CD14-positive monocyte (primary cell): ENCODE measurements around the gene RHBDL1. TPM values are rescaled to one million over a fixed set of nuclear protein-coding genes. Genes with fewer than 3 reads are reported as not detected.
A peak's percentile ranks its signal among the peaks of the same experiment; 100 is the strongest.

ENCODE experiments used
- DNase-seq, 3 donors: peaks; one replicate each; pipeline ENCODE4 v3.0.0-alpha.2; 2011 to 2022
- H2AFZ ChIP-seq: 2 replicates; pipeline ENCODE4 v1.6.0; 2012; ENCODE audit warnings: mild to moderate bottlenecking, low read depth, low read length, inconsistent platforms; ENCODE audit not compliant: insufficient read depth, poor library complexity, severe bottlenecking
- H3K27ac ChIP-seq, 2 donors: 1 replicate in 1 of 2; 2 replicates in 1 of 2; pipeline ENCODE4 v1.5.1; 2012 to 2013; ENCODE audit warnings: low read length in 2 of 2, control low read depth in 1 of 2, inconsistent platforms in 1 of 2, low read depth in 1 of 2, mild to moderate bottlenecking in 1 of 2
- H3K27me3 ChIP-seq, 2 donors: one replicate each; pipeline versions ENCODE4 v1.6.0 to v1.6.1; 2011 to 2013; ENCODE audit warnings: low read length in 2 of 2; ENCODE audit not compliant: control insufficient read depth in 2 of 2, insufficient read depth in 2 of 2
- H3K36me3 ChIP-seq, 2 donors: replicated peaks in 1 of 2; 1 replicate in 1 of 2; 2 replicates in 1 of 2; pipeline versions ENCODE4 v1.5.1 to v1.6.1; 2012 to 2013; ENCODE audit warnings: low read length in 2 of 2, control low read depth in 1 of 2, inconsistent platforms in 1 of 2, mild to moderate bottlenecking in 1 of 2; ENCODE audit not compliant: insufficient read depth in 2 of 2, control insufficient read depth in 1 of 2
- H3K4me1 ChIP-seq, 2 donors: 1 replicate in 1 of 2; 2 replicates in 1 of 2; pipeline versions ENCODE4 v1.5.1 to v1.6.1; 2012 to 2013; ENCODE audit warnings: low read length in 2 of 2, control low read depth in 1 of 2, inconsistent platforms in 1 of 2, mild to moderate bottlenecking in 1 of 2, moderate library complexity in 1 of 2; ENCODE audit not compliant: insufficient read depth in 2 of 2, control insufficient read depth in 1 of 2
- H3K4me2 ChIP-seq: replicated peaks from 2 replicates; pipeline ENCODE3; 2012; ENCODE audit warnings: low read length, moderate library complexity, mild to moderate bottlenecking; ENCODE audit not compliant: poor library complexity, severe bottlenecking; ENCODE audit errors: extremely low read depth
- H3K4me3 ChIP-seq, 3 experiments: fragments of 200-600 bp in 1 of 3; sonication (generic) in 1 of 3; replicated peaks in 1 of 3; 1 replicate in 2 of 3; 2 replicates in 1 of 3; pipeline ENCODE4 v1.5.1; 2011 to 2013; ENCODE audit warnings: low read length in 3 of 3, mild to moderate bottlenecking in 3 of 3, control low read depth in 2 of 3, low read depth in 2 of 3, inconsistent platforms in 1 of 3, moderate library complexity in 1 of 3
- H3K79me2 ChIP-seq: 2 replicates; pipeline ENCODE4 v1.6.0; 2012; ENCODE audit warnings: mild to moderate bottlenecking, control low read depth, inconsistent platforms, low read length, moderate library complexity; ENCODE audit not compliant: insufficient read depth
- H3K9ac ChIP-seq: 2 replicates; pipeline ENCODE4 v1.6.0; 2017; ENCODE audit warnings: low read length, mild to moderate bottlenecking; ENCODE audit not compliant: insufficient read depth, poor library complexity, severe bottlenecking
- H3K9me3 ChIP-seq, 2 donors: replicated peaks in 1 of 2; 1 replicate in 1 of 2; 2 replicates in 1 of 2; pipeline versions ENCODE4 v1.5.1 to v1.6.1; 2012 to 2013; ENCODE audit warnings: low read length in 2 of 2, control low read depth in 1 of 2; ENCODE audit not compliant: control insufficient read depth in 1 of 2, insufficient read depth in 1 of 2
- H4K20me1 ChIP-seq: 2 replicates; pipeline ENCODE4 v1.6.0; 2012; ENCODE audit warnings: mild to moderate bottlenecking, low read length, control low read depth, moderate library complexity; ENCODE audit not compliant: insufficient read depth
- H3K27ac Mint-ChIP-seq, 7 donors: one replicate each; pipeline ENCODE4 v1.8.0; 2020; ENCODE audit warnings: mild to moderate bottlenecking in 7 of 7, mixed read lengths in 7 of 7, moderate library complexity in 6 of 7, inconsistent platforms in 2 of 7
- H3K27me3 Mint-ChIP-seq, 3 donors: one replicate each; pipeline ENCODE4 v1.8.0; 2021 to 2022; ENCODE audit warnings: low read depth in 3 of 3, mild to moderate bottlenecking in 3 of 3, mixed read lengths in 3 of 3, moderate library complexity in 3 of 3, inconsistent platforms in 1 of 3
- H3K36me3 Mint-ChIP-seq, 2 donors: one replicate each; pipeline ENCODE4 v1.8.0; 2020; ENCODE audit warnings: mixed read lengths in 2 of 2, inconsistent platforms in 1 of 2, mild to moderate bottlenecking in 1 of 2
- H3K4me1 Mint-ChIP-seq: one replicate; pipeline ENCODE4 v1.8.0; 2020; ENCODE audit warnings: mild to moderate bottlenecking, mixed read lengths
- H3K4me3 Mint-ChIP-seq, 2 donors: one replicate each; pipeline ENCODE4 v1.8.0; 2020; ENCODE audit warnings: mild to moderate bottlenecking in 2 of 2, mixed read lengths in 2 of 2, moderate library complexity in 1 of 2
- H3K9me3 Mint-ChIP-seq, 7 donors: one replicate each; pipeline ENCODE4 v1.8.0; 2020 to 2022; ENCODE audit warnings: mixed read lengths in 7 of 7, mild to moderate bottlenecking in 6 of 7, moderate library complexity in 6 of 7, inconsistent platforms in 2 of 7
- CTCF ChIP-seq: fragments of 200-600 bp; IDR thresholded peaks from one replicate; pipeline ENCODE4 v1.8.0; 2022; ENCODE audit warnings: antibody characterized with exemption, mild to moderate bottlenecking
- WGBS: methylation state at CpG from one replicate; pipeline ENCODE4 v1.1.5; 2013; ENCODE audit warnings: missing lambda C conversion rate; ENCODE audit not compliant: insufficient coverage; 5-methylcytosine and 5-hydroxymethylcytosine counted together
- intact Hi-C, 2 donors: fragments of 100-400 bp; cut with micrococcal nuclease; formaldehyde crosslinking; loops; one replicate each; pipeline versions ENCODE4 v1.15.0 to v1.15.1; 2023
- polyA plus RNA-seq, 3 donors: library from polyadenylated mRNA; depleted of rRNA in 1 of 3; unstranded in 2 of 3; stranded (reverse) in 1 of 3; fragments of 300-500 nt in 2 of 3; fragments of >200 nt in 1 of 3; fragmentation: Illumina TruSeq in 2 of 3; gene quantifications; 1 replicate in 2 of 3; 2 replicates in 1 of 3; pipeline ENCODE4 v1.2.3, GENCODE V29; 2012 to 2021

The RHBDL1 gene
- polyA plus RNA-seq, 3 donors: 1.3 TPM; not detected in 2

DNA sequence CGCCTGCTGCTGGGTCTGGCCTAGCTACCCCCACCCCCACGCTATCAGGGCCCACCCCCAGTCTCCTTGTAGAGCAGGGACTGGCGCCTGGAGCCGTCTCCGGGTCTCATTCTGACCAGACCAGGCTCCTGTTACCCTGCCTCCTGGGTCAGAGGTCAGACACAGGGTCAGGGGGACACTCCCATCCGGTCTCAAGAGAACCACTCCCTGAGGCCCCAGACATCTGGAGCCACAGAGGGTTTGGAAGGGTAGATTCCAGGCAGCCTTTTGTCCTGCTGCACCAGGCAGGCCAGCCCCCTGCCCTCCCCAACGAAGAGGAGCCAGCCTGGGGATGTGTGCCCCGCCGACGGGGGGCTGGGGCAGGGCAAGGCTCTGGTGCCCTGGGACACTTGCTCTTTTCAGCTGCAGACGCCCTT, 45.6 kb upstream of the RHBDL1 start:
- intact Hi-C loops: no loop called here
- Histone ChIP-seq H3K27ac (no peak overlapping the region), H3K4me2 (no peak overlapping the region), H3K36me3 (peaks cover 40 to 52% of the 10 kb centered on the region in 2 donors), H3K4me3 (no peak overlapping the region), H2AFZ (no peak overlapping the region), H3K9me3 (no peaks in the 10 kb centered on the region), H3K4me1 (peaks cover 5 to 18% of the 10 kb centered on the region in 2 donors), H3K27me3 (no peaks in the 10 kb centered on the region), H4K20me1 (peaks cover 55% of the 10 kb centered on the region), H3K9ac (no peak overlapping the region), H3K79me2 (peaks cover 1% of the 10 kb centered on the region)
- no peak for TF ChIP-seq CTCF
- no peak for DNase-seq
- H3K27ac Mint-ChIP-seq: peak overlapping the region in 1 of 7 donors; percentile 15
- H3K9me3 Mint-ChIP-seq: no peaks in the 10 kb centered on the region
- peaks cover 31 to 45% of the 10 kb centered on the region in 2 donors for H3K36me3 Mint-ChIP-seq
- peaks cover 3% of the 10 kb centered on the region for H3K4me1 Mint-ChIP-seq
- H3K27me3 Mint-ChIP-seq: peaks cover 2 to 12% (median 5%) of the 10 kb centered on the region in 3 donors
- H3K4me3 Mint-ChIP-seq: no peak overlapping the region
- 71% methylated on average over 9 of the region's 11 CpGs for WGBS

DNA sequence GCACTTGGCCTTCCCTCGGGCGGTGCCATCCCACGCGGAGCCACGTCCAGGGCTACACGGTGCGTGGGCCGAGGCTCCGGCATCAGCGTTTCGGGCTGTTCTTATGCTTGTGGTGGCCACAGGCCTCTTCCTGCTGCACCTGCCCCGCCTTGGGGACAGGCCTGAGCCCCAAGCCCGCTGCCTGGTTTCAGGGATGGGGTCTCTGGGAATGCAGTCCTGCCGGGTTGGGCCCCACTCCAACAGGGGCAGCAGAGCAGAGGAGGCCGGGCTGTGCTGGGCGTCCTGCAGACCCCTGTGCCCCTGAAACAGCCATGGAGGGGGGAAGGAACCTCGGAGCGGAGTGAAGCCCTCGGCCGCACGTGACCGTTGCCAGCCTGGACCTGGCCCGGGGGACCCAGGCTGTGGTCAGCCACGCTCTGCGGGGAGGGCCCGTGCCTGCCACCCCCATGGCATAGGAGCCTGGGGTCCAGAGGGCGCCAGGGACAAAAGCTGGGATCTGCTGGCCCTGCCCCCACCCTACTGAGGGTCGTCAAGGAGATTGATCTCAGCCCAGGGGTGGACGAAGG, 45.1 kb upstream of the RHBDL1 start:
- Histone ChIP-seq H3K9me3 (no peaks in the 10 kb centered on the region), H3K27me3 (no peaks in the 10 kb centered on the region), H3K9ac (peak overlapping the region; percentile 21), H2AFZ (no peak overlapping the region), H3K4me1 (peaks cover 10 to 22% of the 10 kb centered on the region in 2 donors), H3K79me2 (peaks cover 6% of the 10 kb centered on the region), H3K4me2 (no peak overlapping the region), H3K27ac (no peak overlapping the region), H3K4me3 (no peak overlapping the region), H3K36me3 (peaks cover 35 to 47% of the 10 kb centered on the region in 2 donors), H4K20me1 (peaks cover 55% of the 10 kb centered on the region)
- 55% methylated on average over 26 of the region's 29 CpGs for whole genome bisulfite sequencing
- Mint-ChIP-seq H3K36me3 (peaks cover 31 to 40% of the 10 kb centered on the region in 2 donors), H3K4me3 (no peak overlapping the region), H3K9me3 (no peaks in the 10 kb centered on the region), H3K4me1 (peaks cover 6% of the 10 kb centered on the region), H3K27ac (no peak overlapping the region), H3K27me3 (peaks cover 2 to 12% (median 5%) of the 10 kb centered on the region in 3 donors)
- intact Hi-C loops: no loop called here
- no peak for DNase-seq
- no peak for TF ChIP-seq CTCF
